ENCODE results near the gene SHB. TPM values are rescaled to one million over a fixed set of nuclear protein-coding genes. Genes with fewer than 3 reads are reported as not detected.

SHB gene
- total and polyA plus RNA-seq, 2 donors (not counting 3 experiments of a cell fraction or from before 2014, with no cell fraction given) = 13.4 to 24.9 TPM

DNA sequence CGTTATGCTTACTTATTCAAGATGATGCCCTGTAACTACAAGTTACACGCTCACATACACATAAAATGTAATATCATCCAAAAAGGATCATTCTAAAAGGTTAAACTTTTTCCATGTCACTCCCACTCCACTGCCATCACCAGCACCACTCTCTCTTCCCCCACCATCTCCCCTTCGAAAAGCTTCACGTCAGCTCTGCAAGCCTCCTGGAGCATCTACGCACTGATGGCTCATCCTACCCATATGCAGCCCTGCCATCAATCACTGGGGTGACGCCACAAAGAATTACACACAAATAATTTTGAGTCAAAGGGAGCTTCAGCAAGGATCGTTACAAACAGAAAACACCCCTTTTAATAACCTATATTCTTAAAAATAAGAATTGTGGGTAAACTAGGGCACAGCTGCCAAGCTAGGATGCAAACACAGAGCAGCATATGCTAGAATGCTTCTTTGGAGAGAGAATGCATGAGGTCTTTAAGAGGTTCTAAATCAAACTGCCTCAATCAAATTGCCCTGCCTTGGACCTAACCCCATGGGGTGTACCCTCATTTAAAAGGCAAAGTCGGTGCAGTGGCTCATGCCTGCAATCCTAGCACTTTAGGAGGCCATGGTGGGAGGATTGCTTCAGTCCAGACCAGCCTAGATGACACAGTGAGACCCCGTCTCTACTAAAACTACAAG lies 56.1 kb downstream of the SHB start:
- Histone ChIP-seq H4K20me1 (replicated peaks; ENCODE audit: control insufficient read depth, extremely low read depth, insufficient read depth, low read length) (no peaks in the 10 kb centered on the region), H3K79me2 (ENCODE audit: control insufficient read depth, insufficient read depth, low read length) (peaks cover 24% of the 10 kb centered on the region), H2AFZ (ENCODE audit: low read depth, low read length) (no peak overlapping the region), H3K36me3 (ENCODE audit: control insufficient read depth in 2 of 2, extremely low read depth in 1 of 2, insufficient read depth in 2 of 2, low read length in 2 of 2) (peaks cover 0 to 4% of the 10 kb centered on the region in 2 experiments), H3K9me3 (replicated peaks; ENCODE audit: control insufficient read depth, insufficient read depth, low read length) (no peaks in the 10 kb centered on the region), H3K4me1 (ENCODE audit: control insufficient read depth, extremely low read depth, insufficient read depth, low read length) (peaks cover 50% of the 10 kb centered on the region), H3K4me3 (replicated peaks in 1 of 3; ENCODE audit: insufficient read depth in 1 of 3, low read depth in 1 of 3, low read length in 3 of 3) (no peak overlapping the region), H3K9me1 (replicated peaks; ENCODE audit: control insufficient read depth, extremely low read depth, insufficient read depth, low read length) (no peaks in the 10 kb centered on the region), H3K27me3 (ENCODE audit: control insufficient read depth in 2 of 2, insufficient read depth in 2 of 2, low read length in 2 of 2) (no peaks in the 10 kb centered on the region), H3K9ac (replicated peaks; ENCODE audit: extremely low read depth, insufficient read depth, low read length) (no peak overlapping the region), H3K27ac (ENCODE audit: insufficient read depth, low read depth, low read length) (no peak overlapping the region), H3K4me2 (ENCODE audit: insufficient read depth, low read length) (no peak overlapping the region)
- BruUV-seq (replicated peaks) = no TSS peak
- ChIA-PET POLR2A (no interaction called here), CTCF (no interaction called here)
- no peak for FAIRE-seq
- dilution Hi-C loops (cut with MboI; ENCODE audit: extremely low pct_ligation_motif_present, low sequenced_read_pairs) (no loop called here), intact Hi-C loops (cut with micrococcal nuclease) (no loop called here)
- TF ChIP-seq GATA2 (IDR thresholded peaks at IDR 0.05; ENCODE audit: insufficient read depth, insufficient read length, low read depth, low read length) = no peak
- no peak for DNase-seq (ENCODE audit: low read depth, low spot score)

- H3K9ac ChIP-seq (replicated peaks; ENCODE audit: extremely low read depth, insufficient read depth, low read length) = no peak overlapping the region
- FAIRE-seq (no peak), DNase-seq (ENCODE audit: low read depth, low spot score) (no peak)
- intact Hi-C loops (cut with micrococcal nuclease) (no loop called here), dilution Hi-C loops (cut with MboI; ENCODE audit: extremely low pct_ligation_motif_present, low sequenced_read_pairs) (no loop called here)
- no peak overlapping the region for H3K27ac ChIP-seq (ENCODE audit: insufficient read depth, low read depth, low read length)
- H3K4me3 ChIP-seq (replicated peaks in 1 of 3; ENCODE audit: insufficient read depth in 1 of 3, low read depth in 1 of 3, low read length in 3 of 3) = no peak overlapping the region
- no peaks in the 10 kb centered on the region for H3K9me1 ChIP-seq (replicated peaks; ENCODE audit: control insufficient read depth, extremely low read depth, insufficient read depth, low read length)
- no peak overlapping the region for H3K4me2 ChIP-seq (ENCODE audit: insufficient read depth, low read length)
- H3K27me3 ChIP-seq (ENCODE audit: control insufficient read depth in 2 of 2, insufficient read depth in 2 of 2, low read length in 2 of 2) = no peaks in the 10 kb centered on the region
- no TSS peak for BruUV-seq (replicated peaks)
- no peaks in the 10 kb centered on the region for H3K9me3 ChIP-seq (replicated peaks; ENCODE audit: control insufficient read depth, insufficient read depth, low read length)
- H3K4me1 ChIP-seq (ENCODE audit: control insufficient read depth, extremely low read depth, insufficient read depth, low read length) = peaks cover 50% of the 10 kb centered on the region
- POLR2A ChIA-PET = no interaction called here
- H3K79me2 ChIP-seq (ENCODE audit: control insufficient read depth, insufficient read depth, low read length) = peaks cover 26% of the 10 kb centered on the region
- TF ChIP-seq EZH2 (IDR thresholded peaks at IDR 0.05; ENCODE audit: borderline replicate concordance, low read depth, low read length, severe bottlenecking) (no peak), FOS (IDR thresholded peaks at IDR 0.05; ENCODE audit: borderline replicate concordance, insufficient read depth, low read length) (no peak), POLR2A (IDR thresholded peaks at IDR 0.05; ENCODE audit: low read depth, low read length) (no peak), MYC (IDR thresholded peaks at IDR 0.05; ENCODE audit: low read depth, low read length) (no peak), JUN (IDR thresholded peaks at IDR 0.05; ENCODE audit: borderline replicate concordance, insufficient read depth, insufficient read length, low read depth) (no peak), POLR2AphosphoS5 (IDR thresholded peaks at IDR 0.05; ENCODE audit: insufficient read depth, low read depth, low read length) (no peak), GATA2 (IDR thresholded peaks at IDR 0.05; ENCODE audit: insufficient read depth, insufficient read length, low read depth, low read length) (no peak)
- TF ChIP-seq, protein P1, sequence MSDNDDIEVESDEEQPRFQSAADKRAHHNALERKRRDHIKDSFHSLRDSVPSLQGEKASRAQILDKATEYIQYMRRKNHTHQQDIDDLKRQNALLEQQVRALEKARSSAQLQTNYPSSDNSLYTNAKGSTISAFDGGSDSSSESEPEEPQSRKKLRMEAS (IDR thresholded peaks at IDR 0.05; ENCODE audit: insufficient read depth, insufficient read length) = no peak
- TF ChIP-seq, protein P2, sequence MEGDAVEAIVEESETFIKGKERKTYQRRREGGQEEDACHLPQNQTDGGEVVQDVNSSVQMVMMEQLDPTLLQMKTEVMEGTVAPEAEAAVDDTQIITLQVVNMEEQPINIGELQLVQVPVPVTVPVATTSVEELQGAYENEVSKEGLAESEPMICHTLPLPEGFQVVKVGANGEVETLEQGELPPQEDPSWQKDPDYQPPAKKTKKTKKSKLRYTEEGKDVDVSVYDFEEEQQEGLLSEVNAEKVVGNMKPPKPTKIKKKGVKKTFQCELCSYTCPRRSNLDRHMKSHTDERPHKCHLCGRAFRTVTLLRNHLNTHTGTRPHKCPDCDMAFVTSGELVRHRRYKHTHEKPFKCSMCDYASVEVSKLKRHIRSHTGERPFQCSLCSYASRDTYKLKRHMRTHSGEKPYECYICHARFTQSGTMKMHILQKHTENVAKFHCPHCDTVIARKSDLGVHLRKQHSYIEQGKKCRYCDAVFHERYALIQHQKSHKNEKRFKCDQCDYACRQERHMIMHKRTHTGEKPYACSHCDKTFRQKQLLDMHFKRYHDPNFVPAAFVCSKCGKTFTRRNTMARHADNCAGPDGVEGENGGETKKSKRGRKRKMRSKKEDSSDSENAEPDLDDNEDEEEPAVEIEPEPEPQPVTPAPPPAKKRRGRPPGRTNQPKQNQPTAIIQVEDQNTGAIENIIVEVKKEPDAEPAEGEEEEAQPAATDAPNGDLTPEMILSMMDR (IDR thresholded peaks at IDR 0.05; ENCODE audit: extremely low read depth in 1 of 2, insufficient read depth in 1 of 2, low read depth in 1 of 2, low read length in 2 of 2) = no peak
- H2AFZ ChIP-seq (ENCODE audit: low read depth, low read length) = no peak overlapping the region
- H4K20me1 ChIP-seq (replicated peaks; ENCODE audit: control insufficient read depth, extremely low read depth, insufficient read depth, low read length) = no peaks in the 10 kb centered on the region
- peaks cover 0 to 4% of the 10 kb centered on the region in 2 experiments for H3K36me3 ChIP-seq (ENCODE audit: control insufficient read depth in 2 of 2, extremely low read depth in 1 of 2, insufficient read depth in 2 of 2, low read length in 2 of 2)
- CTCF ChIA-PET = interaction anchor here (0.9 to 1.4 kb wide), 2 partner anchors 13 to 98 kb away, joined by 3 to 4 read pairs; no protein-coding TSS in a partner anchor
Observed at GRCh38 chr9:38011991-38012390, 57.0 kb downstream of the SHB start.

All from endothelial cell of umbilical vein (primary cell).